Endometrial microvascular endothelial cells (primary cell): ENCODE results near the gene ATOH8. TPM values are rescaled to one million over a fixed set of nuclear protein-coding genes. Genes with fewer than 3 reads are reported as not detected.

Source experiments
- in situ Hi-C: cut with HindIII; loops from 2 replicates; pipeline ENCODE4 v1.10.0; 2017; ENCODE audit warnings: low sequenced_read_pairs, low pct_unique_long_range_greater_than_20kb; ENCODE audit errors: inconsistent ontology term
- total RNA-seq: library from RNA; depleted of rRNA; stranded (reverse); fragments of >200 nt; gene quantifications from one replicate; pipeline ENCODE4 v1.2.3, GENCODE V29; 2015; ENCODE audit errors: inconsistent ontology term

ATOH8 gene
- total RNA-seq, 1 donor from 2014 or later: 10.7 TPM

- in situ Hi-C loops: no loop called here
Measured at GRCh38 chr2:85790499-85791188, 36.9 kb downstream of the ATOH8 start.

- in situ Hi-C loops: no loop called here
Measured at GRCh38 chr2:85791704-85792565, 38.1 kb downstream of the ATOH8 start.

- in situ Hi-C loops: no loop called here
Measured at GRCh38 chr2:85792783-85793441, 39.1 kb downstream of the ATOH8 start.

GRCh38 chr2:85793584-85793983 is 39.8 kb downstream of the ATOH8 start:
- in situ Hi-C loops: no loop called here

- in situ Hi-C loops: no loop called here
Measured at GRCh38 chr2:85794038-85794441, 40.2 kb downstream of the ATOH8 start.

GRCh38 chr2:85794491-85795121 is 40.8 kb downstream of the ATOH8 start:
- in situ Hi-C loops: no loop called here

- in situ Hi-C loops: no loop called here
Measured at GRCh38 chr2:85795331-85796045, 41.7 kb downstream of the ATOH8 start.

GRCh38 chr2:85796046-85796340 is 42.2 kb downstream of the ATOH8 start:
- in situ Hi-C loops: no loop called here

- in situ Hi-C loops: no loop called here
Measured at GRCh38 chr2:85796341-85797262, 42.8 kb downstream of the ATOH8 start.

GRCh38 chr2:85797263-85797660 is 43.5 kb downstream of the ATOH8 start:
- in situ Hi-C loops: no loop called here

GRCh38 chr2:85797921-85798320 is 44.1 kb downstream of the ATOH8 start:
- in situ Hi-C loops: no loop called here

GRCh38 chr2:85799215-85799956 is 45.6 kb downstream of the ATOH8 start:
- in situ Hi-C loops: no loop called here

GRCh38 chr2:85800586-85800985 is 46.8 kb downstream of the ATOH8 start:
- in situ Hi-C loops: loop anchor here (25.0 kb wide), 1 partner anchor 88 kb away; no protein-coding TSS in a partner anchor

- in situ Hi-C loops: loop anchor here (25.0 kb wide), 1 partner anchor 90 kb away; no protein-coding TSS in a partner anchor
Measured at GRCh38 chr2:85801871-85802270, 48.1 kb downstream of the ATOH8 start.

- in situ Hi-C loops: loop anchor here (25.0 kb wide), 1 partner anchor 90 kb away; no protein-coding TSS in a partner anchor
Measured at GRCh38 chr2:85802354-85803103, 48.7 kb downstream of the ATOH8 start.

- in situ Hi-C loops: loop anchor here (25.0 kb wide), 1 partner anchor 92 kb away; no protein-coding TSS in a partner anchor
Measured at GRCh38 chr2:85803704-85804425, 50.1 kb downstream of the ATOH8 start.
